Adrenal gland (tissue), 12 donors: Measurements from ENCODE around the gene DLG2. TPM values are rescaled to one million over a fixed set of nuclear protein-coding genes. Genes with fewer than 3 reads are reported as not detected.

Experiments used
- DNase-seq, 7 donors: peaks; one replicate each; pipeline ENCODE4 v3.0.0-alpha.2; 2019 to 2020
- H3K27ac ChIP-seq, 5 donors: fragments of 200-600 bp; sonication (generic) in 4 of 5; 1 replicate in 3 of 5; 2 replicates in 2 of 5; pipeline versions ENCODE4 v1.5.1 to v1.8.0; 2016 to 2020; ENCODE audit warnings: mild to moderate bottlenecking in 1 of 5
- H3K27me3 ChIP-seq: fragments of 200-600 bp; 2 replicates; pipeline ENCODE4 v1.8.0; 2021
- H3K36me3 ChIP-seq, 2 donors: fragments of 200-600 bp; replicated peaks in 1 of 2; 1 replicate in 1 of 2; 2 replicates in 1 of 2; pipeline versions ENCODE4 v1.5.1 to v1.8.0; 2018 to 2022
- H3K4me1 ChIP-seq, 2 donors: fragments of 200-600 bp; replicated peaks in 1 of 2; 1 replicate in 1 of 2; 2 replicates in 1 of 2; pipeline versions ENCODE4 v1.5.1 to v1.8.0; 2018 to 2021
- H3K4me3 ChIP-seq, 4 donors: fragments of 200-600 bp; sonication (generic) in 3 of 4; one replicate each; pipeline ENCODE4 v1.5.1; 2016 to 2018
- H3K9me3 ChIP-seq, 3 donors: fragments of 200-600 bp; sonication (generic) in 1 of 3; replicated peaks in 1 of 3; 1 replicate in 2 of 3; 2 replicates in 1 of 3; pipeline versions ENCODE4 v1.5.1 to v1.8.0; 2016 to 2021
- POLR2A ChIP-seq, 2 donors: fragments of 450-650 bp; IDR thresholded peaks; one replicate each; pipeline ENCODE4 v1.6.1; 2017; ENCODE audit warnings: antibody characterized with exemption in 2 of 2, mild to moderate bottlenecking in 2 of 2, moderate library complexity in 1 of 2
- WGBS, 4 donors: extraction: QIAGEN DNeasy Blood & Tissue Kit in 2 of 4; methylation state at CpG; one replicate each; pipeline versions ENCODE4 v1.1.5 to v1.1.7; 2013 to 2017; 5-methylcytosine and 5-hydroxymethylcytosine counted together
- intact Hi-C, 2 donors: fragments of 100-400 bp; cut with DNase I; formaldehyde crosslinking; loops; one replicate each; pipeline versions ENCODE4 v1.14.1 to v1.15.0; 2022 to 2023
- polyA plus RNA-seq, 3 donors: library from polyadenylated mRNA; stranded (reverse); fragments of 200-250 nt in 2 of 3; fragments of 350-450 nt in 1 of 3; fragmentation: Illumina TruSeq in 1 of 3; extraction: RNeasy Lipid Tissue Mini Kit (QIAGEN cat#74804) in 1 of 3; gene quantifications; one replicate each; pipeline ENCODE4 v1.2.3, GENCODE V29; 2013 to 2014
- total RNA-seq, 9 donors: library from RNA; depleted of rRNA in 4 of 9; stranded (reverse); fragments of >200 nt in 4 of 9; fragments of 120-200 nt in 1 of 9; fragmentation: NEBNext Ultra II Directional in 1 of 9; extraction: Animal tissue kit (Norgen Biotek cat#: 25700) in 1 of 9; gene quantifications; one replicate each; pipeline versions ENCODE4 v1.1.0 to v1.2.4, GENCODE V29; 2013 to 2023
- TF ChIP-seq, protein P1 (sequence below), 6 experiments: fragments of 450-650 bp in 4 of 6; fragments of 200-600 bp in 2 of 6; sonication (generic) in 1 of 6; IDR thresholded peaks; 1 replicate in 5 of 6; 2 replicates in 1 of 6; pipeline versions ENCODE4 v1.5.1 to v1.8.0; 2016 to 2021; ENCODE audit warnings: antibody characterized with exemption in 6 of 6, mild to moderate bottlenecking in 2 of 6, moderate library complexity in 1 of 6
- donor health status: healthy with polysubstance abuse.
- donor health status: Bipolar disorder and iron deficiency.
- donor health status: DM: yes; HTN: yes; CAD: no.
- donor health status: DM: no; HTN: no; CAD: no.
- donor health status: DM: no; HTN: no; CAD: no.
- donor health status: DM: yes; HTN: yes; CAD: no.

Gene DLG2
- total and polyA plus RNA-seq, 12 donors = 8.3 to 101 (median 37.5) TPM

DNA sequence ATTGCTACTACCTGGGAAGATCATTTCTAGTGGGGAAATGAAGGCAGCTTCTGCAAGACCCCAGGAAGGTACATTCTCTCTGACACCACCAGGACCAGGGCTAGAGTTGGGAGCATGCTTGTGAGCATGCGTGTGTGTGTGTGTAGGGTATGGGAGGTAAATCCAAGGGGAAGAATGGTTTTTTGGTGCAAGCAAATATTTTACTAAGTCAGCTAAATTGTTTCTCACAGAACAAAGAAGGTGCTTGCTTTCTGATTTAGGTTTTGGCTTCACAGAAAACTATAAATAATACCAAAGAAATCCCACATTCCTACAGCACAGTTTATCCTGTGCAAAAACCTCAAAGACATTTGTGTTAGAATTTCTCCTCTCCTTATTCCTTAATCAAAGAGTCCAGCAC, 1996.9 kb downstream of the DLG2 start:
- H3K27ac ChIP-seq = no peak overlapping the region
- 82 to 100% (median 91%) methylated on average over 1 of the region's 1 CpG for WGBS, 4 donors
- H3K4me1 ChIP-seq = no peaks in the 10 kb centered on the region
- no peaks in the 10 kb centered on the region for H3K27me3 ChIP-seq
- H3K4me3 ChIP-seq = no peak overlapping the region
- TF ChIP-seq, protein P1, sequence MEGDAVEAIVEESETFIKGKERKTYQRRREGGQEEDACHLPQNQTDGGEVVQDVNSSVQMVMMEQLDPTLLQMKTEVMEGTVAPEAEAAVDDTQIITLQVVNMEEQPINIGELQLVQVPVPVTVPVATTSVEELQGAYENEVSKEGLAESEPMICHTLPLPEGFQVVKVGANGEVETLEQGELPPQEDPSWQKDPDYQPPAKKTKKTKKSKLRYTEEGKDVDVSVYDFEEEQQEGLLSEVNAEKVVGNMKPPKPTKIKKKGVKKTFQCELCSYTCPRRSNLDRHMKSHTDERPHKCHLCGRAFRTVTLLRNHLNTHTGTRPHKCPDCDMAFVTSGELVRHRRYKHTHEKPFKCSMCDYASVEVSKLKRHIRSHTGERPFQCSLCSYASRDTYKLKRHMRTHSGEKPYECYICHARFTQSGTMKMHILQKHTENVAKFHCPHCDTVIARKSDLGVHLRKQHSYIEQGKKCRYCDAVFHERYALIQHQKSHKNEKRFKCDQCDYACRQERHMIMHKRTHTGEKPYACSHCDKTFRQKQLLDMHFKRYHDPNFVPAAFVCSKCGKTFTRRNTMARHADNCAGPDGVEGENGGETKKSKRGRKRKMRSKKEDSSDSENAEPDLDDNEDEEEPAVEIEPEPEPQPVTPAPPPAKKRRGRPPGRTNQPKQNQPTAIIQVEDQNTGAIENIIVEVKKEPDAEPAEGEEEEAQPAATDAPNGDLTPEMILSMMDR (IDR thresholded peaks at IDR 0.05) = no peak
- TF ChIP-seq POLR2A (IDR thresholded peaks at IDR 0.05) = no peak
- DNase-seq = no peak
- no peaks in the 10 kb centered on the region for H3K9me3 ChIP-seq
- intact Hi-C loops = no loop called here
- H3K36me3 ChIP-seq = no peaks in the 10 kb centered on the region

DNA sequence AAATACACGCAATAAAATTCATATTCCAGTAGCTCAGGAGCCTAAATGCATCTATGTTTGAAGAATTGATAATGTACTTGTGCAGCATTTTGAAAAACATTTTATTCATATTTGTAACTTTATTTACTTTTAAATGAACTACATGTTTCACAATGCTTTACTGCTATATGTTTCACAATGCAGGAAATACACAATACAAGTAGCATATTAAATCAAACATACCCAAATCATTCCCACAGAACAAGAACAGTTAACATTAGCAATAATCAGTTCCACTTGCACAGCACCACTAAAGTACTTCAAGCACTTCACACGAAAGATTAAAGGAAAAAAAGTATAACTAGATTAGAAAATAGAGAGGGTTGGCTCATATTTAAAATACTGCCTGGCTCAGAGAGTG, 1997.4 kb downstream of the DLG2 start:
- WGBS, 4 donors = 53 to 79% (median 77%) methylated on average over 2 of the region's 2 CpGs
- no peak overlapping the region for H3K4me3 ChIP-seq
- no peak for TF ChIP-seq POLR2A (IDR thresholded peaks at IDR 0.05)
- TF ChIP-seq, protein P1 (IDR thresholded peaks at IDR 0.05) = no peak
- no peak overlapping the region for H3K27ac ChIP-seq
- intact Hi-C loops = no loop called here
- H3K4me1 ChIP-seq = no peaks in the 10 kb centered on the region
- H3K9me3 ChIP-seq = no peaks in the 10 kb centered on the region
- no peaks in the 10 kb centered on the region for H3K27me3 ChIP-seq
- no peaks in the 10 kb centered on the region for H3K36me3 ChIP-seq
- DNase-seq = no peak

DNA sequence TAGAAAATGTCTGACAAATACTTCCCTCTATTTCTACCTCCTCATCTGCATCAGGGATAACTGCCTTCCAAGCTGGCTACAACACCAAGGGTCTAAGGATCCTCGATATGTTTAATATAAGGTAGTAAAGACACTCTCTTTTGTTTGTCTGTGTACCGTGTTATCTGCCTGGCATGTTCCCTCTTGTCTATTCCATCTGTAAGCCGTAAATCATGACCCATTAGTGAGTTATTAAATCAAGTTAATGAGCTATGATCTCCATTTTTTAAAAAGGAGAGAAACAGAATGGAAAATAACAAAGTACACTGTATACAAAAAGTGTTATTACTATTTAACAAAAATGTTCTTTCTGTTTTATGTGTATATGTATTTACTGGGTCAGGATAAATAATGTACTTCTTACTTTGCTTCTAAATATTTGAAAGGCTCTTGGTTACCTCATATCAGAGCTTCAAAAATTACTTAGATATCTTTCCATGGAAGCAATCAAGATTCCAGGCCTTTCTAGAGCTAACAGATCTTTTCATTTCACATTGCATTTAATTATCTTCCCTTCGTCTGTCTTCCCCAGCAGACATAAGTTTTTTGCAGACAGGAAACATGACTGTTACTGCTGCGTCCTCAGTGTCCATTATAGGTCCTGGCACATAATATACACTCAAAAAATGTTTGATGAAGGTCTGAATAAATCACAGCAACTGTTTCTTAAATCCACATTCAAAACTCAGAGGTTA, 1998.4 kb downstream of the DLG2 start:
- WGBS, 4 donors = 63 to 70% (median 69%) methylated on average over 5 of the region's 5 CpGs
- Histone ChIP-seq H3K27ac (no peak overlapping the region), H3K9me3 (no peaks in the 10 kb centered on the region), H3K27me3 (no peaks in the 10 kb centered on the region), H3K36me3 (no peaks in the 10 kb centered on the region), H3K4me3 (no peak overlapping the region), H3K4me1 (no peaks in the 10 kb centered on the region)
- no peak for DNase-seq
- TF ChIP-seq POLR2A (IDR thresholded peaks at IDR 0.05) = no peak
- TF ChIP-seq, protein P1 (IDR thresholded peaks at IDR 0.05) = no peak
- intact Hi-C loops = no loop called here

DNA sequence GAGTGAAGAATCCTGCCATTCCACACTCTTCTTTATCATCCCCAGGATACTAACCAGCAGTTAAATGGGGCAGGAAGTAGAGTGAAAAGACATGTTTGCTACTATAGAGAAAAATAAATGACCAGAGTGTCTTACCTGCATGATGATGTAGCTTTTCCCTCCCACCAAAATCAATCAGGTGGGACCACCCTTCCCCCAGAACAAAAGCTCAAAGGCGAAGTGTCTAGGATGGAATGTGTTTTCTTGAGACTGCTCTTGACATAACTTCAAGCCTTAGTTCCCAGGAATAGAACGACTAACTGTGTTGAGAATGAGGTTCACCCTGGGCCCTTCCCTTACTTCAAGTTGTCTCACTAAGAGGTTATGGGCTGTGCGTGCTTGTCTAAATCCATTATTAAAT, 2001.8 kb downstream of the DLG2 start:
- Histone ChIP-seq H3K9me3 (no peaks in the 10 kb centered on the region), H3K36me3 (no peaks in the 10 kb centered on the region), H3K27ac (no peak overlapping the region), H3K4me1 (no peaks in the 10 kb centered on the region), H3K27me3 (no peaks in the 10 kb centered on the region), H3K4me3 (no peak overlapping the region)
- TF ChIP-seq, protein P1 (IDR thresholded peaks at IDR 0.05) = no peak
- TF ChIP-seq POLR2A (IDR thresholded peaks at IDR 0.05) = no peak
- WGBS, 4 donors = 78 to 89% (median 85%) methylated on average over 3 of the region's 3 CpGs
- intact Hi-C loops = no loop called here
- DNase-seq = no peak
